IPS DF 4.7 (cell line): ENCODE data around the gene IL7R.

ENCODE experiments used
- DNase-seq: peaks from one replicate; pipeline ENCODE4 v3.0.0-alpha.2; 2013; ENCODE audit warnings: low spot score; ENCODE audit errors: extremely low read depth

Gene IL7R, protein sequence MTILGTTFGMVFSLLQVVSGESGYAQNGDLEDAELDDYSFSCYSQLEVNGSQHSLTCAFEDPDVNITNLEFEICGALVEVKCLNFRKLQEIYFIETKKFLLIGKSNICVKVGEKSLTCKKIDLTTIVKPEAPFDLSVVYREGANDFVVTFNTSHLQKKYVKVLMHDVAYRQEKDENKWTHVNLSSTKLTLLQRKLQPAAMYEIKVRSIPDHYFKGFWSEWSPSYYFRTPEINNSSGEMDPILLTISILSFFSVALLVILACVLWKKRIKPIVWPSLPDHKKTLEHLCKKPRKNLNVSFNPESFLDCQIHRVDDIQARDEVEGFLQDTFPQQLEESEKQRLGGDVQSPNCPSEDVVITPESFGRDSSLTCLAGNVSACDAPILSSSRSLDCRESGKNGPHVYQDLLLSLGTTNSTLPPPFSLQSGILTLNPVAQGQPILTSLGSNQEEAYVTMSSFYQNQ

DNA sequence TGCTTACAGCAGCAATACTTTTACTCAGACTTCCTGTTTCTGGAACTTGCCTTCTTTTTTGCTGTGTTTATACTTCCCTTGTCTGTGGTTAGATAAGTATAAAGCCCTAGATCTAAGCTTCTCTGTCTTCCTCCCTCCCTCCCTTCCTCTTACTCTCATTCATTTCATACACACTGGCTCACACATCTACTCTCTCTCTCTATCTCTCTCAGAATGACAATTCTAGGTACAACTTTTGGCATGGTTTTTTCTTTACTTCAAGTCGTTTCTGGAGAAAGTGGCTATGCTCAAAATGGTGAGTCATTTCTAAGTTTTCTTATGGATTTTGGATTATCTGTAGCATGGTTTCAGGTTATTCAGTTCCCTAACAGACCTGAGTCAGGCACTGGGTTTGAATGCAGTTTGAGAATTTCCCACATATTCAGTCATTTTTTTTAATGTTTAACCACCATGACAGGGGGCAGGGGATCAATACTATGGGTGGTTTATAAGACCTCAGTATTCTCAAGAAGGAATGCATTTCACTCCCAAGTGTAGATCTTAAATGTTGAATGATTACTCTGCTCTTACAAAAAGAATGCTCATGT is at the start of gene IL7R:
Gene IL7R, plus strand, starts transcription at position 127 of the 587 bp plus-strand sequence. Its CDS starts 87 bp downstream, at position 214.
- no peak for DNase-seq

DNA sequence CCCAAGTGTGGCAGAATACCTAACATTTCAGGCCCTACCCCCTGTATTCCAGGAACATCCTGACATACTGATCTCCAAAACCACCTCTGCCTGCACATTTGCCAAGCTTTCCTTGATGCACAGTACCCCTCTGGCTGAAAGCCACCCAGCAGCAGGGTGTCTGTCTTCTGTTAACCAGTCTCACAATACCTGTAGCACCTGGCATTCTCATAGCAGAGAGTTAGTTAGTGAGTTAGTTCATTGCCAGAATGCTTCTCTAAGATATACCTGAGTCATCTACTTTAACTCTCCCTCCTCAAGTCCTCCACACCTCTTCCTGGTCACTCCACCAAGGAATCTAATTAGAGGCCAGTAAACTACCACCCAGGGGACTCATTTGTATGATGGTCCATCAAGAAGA is 46.1 kb upstream of the IL7R start:
- DNase-seq = no peak

DNA sequence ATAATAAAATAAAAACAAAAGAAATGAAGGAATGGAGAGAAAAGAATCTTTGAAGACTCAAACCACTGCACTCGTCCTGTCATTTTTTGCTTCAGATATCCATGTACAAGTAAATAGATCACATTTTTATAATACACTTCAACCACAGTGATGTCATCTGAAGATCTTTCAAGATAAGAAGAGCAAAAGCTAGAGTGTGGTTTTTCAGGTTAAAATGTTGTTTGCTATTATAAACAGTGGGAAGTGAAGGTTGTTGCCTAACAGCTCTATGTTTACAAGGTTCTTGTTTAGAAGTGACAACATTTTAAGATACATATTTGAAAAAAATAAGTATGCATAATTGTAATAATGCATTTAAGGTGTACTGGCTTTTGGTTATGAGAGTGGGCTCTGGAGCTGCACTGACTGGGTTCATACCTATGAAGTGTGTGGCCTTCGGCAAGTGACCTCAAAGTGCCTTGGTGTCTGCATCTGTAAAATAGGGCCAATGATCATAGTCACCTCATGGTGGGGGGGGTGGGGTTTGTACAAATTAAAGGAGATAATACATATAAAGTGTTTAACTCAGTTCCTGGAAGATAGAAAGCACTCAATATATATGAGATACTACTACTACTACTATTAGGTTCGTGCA is 45.5 kb upstream of the IL7R start:
- no peak for DNase-seq

DNA sequence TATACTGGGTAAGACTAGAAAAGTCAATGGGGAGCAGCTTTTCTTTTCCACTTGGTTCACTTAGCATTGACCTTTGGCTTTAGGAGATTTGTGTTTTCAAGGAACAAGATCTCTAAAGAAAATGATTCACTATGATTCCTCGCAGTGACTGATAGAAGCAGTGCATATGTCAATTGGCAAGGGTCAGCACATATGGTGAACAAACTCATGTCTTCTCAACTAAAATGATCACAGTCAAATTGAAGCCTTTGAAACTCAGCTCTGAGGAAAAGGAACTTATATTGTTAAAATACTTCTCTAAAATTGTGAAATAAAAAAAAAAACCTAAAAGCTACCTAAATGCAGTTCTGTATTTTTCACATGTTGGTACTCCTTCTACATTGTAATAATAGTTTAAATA is 43.2 kb upstream of the IL7R start:
- DNase-seq = no peak

DNA sequence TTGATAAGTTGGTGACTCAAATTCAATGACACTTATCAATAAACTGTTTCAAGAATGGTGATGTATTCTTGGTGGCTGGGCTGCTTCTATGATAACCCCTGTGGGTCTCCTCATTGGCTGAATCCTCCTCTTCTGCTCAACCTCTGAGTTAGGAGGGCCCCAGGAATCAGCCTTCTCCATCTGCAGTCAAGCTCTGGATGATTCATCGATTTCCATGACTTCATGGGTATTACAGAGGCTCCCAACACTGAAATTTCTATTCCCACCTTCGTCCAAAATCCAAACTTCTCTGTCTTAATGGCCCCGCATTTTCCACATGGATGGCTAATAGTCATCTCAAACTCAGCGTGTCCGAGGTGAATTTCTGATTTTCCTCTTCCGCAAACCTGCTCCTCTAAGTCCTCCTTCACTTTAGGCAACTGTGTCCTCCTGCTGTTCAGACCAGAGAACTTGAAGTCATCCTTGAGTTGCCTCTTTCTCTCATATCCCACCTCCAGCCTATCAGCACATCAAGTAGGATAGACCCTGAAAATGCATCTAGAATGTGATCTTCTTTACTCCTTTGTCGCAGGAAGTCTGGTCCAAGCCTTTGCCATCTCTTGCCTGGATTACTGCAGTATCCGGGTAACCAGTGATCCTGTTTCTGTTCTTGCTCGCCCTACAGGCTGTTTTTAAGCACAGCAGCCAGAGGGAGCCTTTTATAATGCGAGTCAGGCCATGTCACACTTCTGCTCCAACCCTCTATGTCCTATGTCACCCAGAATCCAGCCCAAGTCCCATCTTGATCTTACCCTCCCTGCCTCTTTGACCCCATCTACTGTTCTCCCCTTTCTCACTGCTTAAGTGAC is 41.4 kb upstream of the IL7R start:
- peak; percentile 46 for DNase-seq

DNA sequence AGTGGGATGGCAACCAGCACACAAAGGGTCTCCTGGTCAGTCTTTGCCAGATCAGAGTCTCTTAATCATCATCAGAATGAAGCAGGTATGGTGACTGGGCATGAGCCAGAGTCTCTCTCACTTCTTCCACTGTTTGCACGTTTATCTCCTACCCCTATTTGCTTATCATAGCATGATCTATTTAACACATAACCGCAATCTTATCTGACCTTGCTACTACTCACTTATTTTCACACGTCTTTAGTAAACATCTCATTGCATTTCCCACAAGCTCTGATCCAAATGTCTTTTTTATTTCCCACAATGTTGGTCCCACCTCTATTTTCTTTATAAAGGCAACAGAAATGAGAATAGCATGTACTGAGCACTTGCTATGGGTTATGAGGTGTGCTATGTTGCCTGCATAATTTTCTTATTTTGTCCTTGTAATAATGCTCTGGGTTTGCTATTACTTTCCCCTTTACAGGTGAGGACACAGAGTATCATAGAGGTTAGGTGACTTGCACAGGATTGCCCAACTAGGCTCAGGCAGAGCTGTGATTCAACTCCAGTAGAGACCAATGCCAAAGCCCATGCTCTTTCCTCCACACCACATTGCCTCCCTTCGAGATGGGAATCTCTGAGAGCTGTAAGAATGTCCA is 39.7 kb upstream of the IL7R start:
- DNase-seq = no peak

DNA sequence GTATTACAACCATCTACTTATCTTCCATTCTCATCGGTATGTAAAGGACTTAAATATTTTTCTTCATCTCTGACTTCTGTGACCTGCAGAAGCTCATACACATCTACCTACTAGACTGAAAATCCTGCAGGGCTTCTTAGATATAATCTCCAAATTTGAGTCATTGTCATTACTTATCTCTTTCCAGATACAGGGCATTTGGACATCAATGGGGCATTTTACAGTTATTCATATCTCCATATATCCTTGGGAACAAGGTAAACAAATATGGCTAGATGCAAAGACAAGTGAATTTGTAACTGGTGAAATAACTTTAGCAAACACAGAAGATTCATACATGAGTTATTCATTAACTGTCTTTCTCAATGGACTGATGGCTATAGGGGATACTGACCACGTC is 37.7 kb upstream of the IL7R start:
- no peak for DNase-seq

DNA sequence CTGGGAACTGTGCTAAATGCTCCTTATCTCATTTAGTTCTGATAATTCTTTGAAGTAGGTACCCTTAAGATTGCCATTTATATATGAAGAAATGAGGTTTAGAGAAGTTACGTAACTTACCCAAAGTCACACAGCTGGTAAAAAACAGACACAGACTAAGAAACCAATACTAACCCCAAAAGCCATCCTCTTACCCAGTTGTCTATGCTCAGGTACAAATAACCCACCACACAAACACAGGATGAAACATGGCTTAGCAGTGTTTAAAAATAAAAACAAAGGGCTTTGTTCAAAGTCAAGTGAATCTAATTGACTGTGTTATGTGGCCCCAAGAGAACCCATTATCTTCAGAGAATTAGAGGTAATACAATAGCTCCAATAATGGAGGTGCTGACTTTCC is 37.0 kb upstream of the IL7R start:
- no peak for DNase-seq

DNA sequence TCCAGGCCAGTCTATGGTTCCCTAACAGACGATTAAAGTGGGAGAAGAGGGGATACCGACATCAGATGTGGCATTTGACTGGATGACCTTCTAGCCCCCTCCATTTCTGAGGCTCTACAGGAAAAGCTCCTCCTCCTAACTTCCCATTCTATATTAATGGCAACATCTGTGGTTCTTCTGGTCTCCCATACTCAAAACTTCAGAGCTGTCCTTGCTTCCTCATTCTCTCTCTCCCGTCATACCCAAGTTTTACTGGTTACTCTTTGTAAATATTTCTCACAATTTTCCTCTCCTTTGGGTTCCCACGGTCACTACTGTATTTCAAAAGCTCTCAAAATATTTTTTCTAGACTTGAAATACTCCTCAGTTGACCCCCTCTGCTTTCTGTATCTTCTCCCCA is 36.0 kb upstream of the IL7R start:
- no peak for DNase-seq

DNA sequence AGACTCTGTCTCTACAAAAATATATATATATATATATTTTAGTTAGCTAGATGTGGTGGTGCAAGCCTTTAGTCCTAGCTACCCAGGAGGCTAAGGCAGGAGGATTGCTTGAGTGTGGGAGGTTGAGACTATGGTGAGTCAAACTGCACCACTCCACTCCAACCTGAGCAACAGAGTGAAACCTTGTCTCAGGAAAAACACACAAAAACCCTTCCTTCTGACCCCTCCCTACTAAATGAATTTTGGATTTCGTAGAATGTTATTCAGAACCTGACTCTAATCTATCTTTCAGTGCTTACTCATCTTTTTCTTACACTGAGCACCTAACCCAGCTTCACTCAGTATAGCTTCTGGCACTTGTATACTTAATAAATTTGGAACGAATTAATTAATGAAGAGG is 35.2 kb upstream of the IL7R start:
- DNase-seq = no peak

DNA sequence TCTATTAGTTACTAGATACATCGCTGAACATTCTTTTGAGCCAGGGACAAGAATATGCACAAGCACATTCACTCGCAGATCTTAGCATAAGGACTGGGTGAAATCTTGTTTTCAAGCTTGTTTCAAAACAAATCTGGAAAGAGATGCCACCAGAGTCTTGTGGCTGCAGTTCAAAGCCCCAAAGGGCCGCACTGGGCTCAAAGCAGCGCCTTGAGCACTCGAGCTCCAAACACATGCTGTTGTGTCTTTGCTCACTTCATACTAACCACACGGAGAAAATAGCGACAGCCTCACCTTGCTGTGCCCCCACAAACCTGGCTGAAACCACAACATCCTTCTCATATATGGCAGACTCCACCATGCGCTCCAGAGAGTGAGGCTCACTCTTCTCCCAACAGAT is 34.2 kb upstream of the IL7R start:
- no peak for DNase-seq

DNA sequence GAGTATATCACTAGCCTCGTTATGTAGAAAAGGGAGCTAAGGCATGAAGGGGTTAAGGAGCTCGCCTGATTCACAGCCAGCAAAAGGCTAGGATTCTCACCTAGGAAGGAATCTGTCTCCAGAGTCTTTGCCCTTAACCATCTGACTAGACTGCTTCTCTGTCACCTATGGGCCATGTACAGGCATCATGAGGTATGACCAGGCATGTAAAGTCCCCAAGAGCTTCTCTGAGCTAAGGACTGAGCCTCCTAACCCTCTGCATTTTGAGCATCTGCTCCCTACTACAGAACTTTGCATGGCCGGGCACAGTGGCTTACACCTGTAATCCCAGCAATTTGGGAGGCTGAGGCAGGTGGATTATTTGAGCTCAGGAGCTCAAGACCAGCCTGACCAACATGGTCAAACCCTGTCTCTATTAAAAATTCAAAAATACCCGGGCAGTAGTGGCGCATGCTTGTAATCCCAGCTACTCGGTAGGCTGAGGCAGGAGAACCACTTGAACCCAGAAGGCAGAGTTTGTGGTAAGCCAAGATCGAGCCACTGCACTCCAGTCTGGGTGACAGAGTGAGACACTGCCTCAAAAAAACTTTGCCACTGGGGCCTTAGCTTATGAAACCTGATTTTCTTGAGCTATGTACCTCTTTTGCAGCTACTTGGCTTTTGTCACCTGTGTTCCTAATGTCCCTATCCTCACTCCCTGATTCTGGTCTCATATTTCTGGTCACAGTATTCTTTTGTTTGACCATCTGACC is 33.2 kb upstream of the IL7R start:
- DNase-seq = no peak

DNA sequence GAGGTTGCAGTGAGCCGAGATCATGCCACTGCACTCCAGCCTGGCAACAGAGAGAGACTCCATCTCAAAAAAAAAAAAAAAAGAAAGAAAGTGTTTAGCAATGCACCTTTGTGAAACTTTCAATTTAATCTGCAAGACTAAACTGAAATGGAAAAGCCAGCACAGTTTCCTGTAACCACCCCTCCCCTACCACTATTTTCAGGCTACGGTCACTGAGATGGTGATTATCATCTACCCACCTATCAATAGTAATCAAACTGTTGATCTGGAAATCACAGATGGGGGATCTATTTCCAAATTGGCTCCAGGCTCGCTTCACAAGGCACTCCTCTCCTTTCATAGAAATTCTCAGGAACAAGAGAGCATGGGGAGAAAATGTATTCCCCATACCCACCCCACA is 30.6 kb upstream of the IL7R start:
- DNase-seq = no peak

DNA sequence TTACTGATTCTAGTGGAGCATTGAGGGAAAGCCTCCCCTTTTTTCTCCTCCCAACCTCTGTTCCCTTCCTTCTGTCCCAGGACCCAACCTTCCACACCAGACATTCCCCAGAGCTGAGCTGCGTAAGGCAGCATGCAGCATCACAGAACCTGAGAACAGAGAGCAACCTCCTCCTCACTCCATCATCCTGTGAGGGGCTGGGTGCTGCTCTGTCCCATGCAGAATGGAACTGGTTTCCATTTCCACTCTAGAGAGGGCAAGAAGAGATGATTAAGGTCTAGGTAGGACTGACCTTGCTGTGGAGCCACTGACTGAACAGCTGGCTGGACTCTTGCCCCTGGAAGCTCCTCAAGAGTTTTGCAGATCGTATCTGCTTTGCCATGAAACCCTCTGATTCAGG is 30.1 kb upstream of the IL7R start:
- DNase-seq = no peak

DNA sequence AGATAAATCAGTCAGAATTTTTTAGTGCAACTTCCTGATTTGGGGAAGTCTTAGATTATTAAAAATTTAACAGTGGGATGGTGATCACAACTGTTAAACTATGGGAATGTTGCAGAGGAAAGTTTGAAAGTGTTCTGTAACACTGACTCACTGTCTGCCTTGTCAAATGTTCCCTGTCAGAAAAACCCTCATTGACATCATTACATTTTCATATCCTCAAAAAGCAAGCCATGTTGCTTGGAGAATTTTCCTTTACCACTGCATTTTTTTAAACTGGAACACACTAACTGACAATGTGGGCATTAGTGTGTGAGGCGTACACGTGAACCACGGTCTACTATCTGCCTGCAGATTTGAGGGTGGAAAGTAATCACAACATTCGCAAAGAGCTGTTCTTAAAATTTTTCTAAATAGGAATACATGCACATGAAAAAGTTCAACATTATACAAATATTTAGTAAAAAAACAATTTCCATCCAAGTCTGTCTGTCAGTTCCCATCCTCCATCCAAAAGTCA is 28.6 kb upstream of the IL7R start:
- DNase-seq = no peak

DNA sequence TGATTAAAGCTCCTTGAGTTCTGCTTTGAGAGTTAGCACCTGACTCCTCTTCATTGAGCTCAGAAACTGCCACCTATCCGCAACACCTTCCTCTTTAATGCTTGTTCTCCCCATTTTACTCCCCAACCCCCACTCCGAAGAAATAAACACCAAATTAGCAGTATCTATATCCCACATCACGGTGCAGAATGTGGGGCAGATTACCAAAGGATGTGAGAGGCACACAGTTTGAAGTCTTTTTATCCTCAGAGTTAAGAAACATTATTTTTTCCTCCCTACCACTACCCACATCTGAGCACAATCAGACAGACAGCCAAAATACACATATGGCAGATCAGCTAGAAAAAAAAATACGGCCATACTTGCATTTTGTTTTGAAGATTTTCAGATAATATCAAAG is 26.1 kb upstream of the IL7R start:
- DNase-seq = no peak

DNA sequence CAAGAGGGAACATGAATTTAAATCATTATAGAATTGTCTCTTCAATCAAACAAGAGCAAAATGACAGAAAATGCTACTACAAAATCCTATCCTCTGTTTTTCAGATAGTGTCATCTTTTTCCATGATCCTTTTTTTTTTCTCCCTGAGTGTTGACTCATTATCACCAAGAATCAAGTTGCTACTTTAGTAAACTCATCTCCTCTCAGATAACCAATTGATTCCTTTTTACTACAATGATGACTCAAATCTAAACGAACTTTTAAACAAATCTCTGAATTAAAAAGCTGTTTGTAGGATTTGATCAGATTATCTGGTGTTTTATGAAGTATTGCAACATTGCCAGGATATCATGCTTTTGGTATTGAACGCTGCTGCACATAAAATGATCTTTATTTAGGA is 23.9 kb upstream of the IL7R start:
- no peak for DNase-seq

DNA sequence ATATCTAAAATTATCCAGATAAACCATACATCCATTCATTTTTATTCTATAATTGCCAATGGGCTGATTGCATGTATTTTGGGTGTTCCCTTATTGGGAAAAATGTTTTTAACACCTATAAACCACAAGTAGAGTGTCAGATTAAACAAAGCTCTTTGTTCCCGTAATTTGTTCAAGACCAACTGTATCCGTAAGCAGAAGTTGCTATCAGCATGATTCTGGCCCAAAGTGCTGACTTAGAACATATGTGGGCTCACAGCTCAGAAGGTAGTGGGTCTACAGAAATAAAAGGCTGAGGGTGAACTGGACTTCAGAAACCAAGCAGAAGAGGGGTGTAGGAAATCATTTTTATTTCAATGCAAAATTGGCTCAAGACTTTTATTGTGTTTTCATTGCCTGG is 23.5 kb upstream of the IL7R start:
- DNase-seq = no peak

DNA sequence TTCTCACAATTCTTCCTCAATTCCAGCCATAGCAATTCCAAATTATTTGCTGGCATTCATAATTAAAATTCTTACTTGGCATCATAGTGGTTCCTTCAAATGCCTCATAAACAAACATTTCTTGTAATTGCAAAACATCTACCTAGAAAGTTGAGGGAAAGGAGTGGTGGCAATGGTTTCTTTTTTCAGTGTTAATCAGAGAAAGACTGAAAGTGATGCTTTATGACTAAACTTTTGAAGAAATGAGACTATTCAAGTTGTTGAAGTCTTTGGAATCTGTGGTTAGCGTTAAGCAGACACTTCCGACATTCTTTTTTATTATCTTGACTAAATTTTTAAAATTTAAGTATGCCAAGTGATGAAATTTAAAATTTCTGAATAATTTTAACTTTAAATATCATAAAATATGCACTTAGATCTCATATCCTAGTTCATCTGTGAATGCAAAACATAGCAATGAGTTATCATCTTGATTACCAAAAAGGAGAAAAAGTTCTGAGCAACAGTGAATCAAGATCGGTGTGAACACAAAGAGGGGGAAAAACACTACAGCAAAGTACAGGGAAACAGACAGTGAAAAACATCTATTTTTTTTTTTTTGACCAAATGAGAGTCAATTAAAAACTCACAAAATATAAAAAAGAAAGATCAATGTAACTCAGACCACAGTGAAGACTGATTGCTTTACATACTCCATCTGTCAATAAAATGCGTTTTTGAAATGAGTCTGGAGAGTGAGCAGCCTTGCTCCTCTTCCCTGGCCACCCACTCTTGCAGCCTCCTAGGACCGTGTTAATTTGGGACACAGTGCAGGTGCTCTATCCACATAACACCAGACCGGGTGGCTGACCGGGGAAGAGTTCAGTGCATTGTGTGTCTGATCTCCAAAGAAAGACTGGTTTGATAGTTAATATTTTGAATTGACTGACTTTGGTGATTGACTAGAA is 20.6 kb upstream of the IL7R start:
- no peak for DNase-seq
